Activated naive CD4-positive, alpha-beta T cell (primary cell): Measurements from ENCODE around the gene CCT2.

ENCODE experiments used
- DNase-seq, 4 experiments: peaks; one replicate each; lab custom pipeline; 2025; lab: John Stamatoyannopoulos, UW

Gene CCT2

GRCh38 chr12:69642531-69642930, 57.3 kb downstream of the CCT2 start:
- DNase-seq = no peak

- DNase-seq = no peak
Measured at GRCh38 chr12:69644511-69644910, 59.3 kb downstream of the CCT2 start.

GRCh38 chr12:69645031-69645430, 59.8 kb downstream of the CCT2 start:
- DNase-seq = no peak

- no peak for DNase-seq
Measured at GRCh38 chr12:69647178-69647577, 61.9 kb downstream of the CCT2 start.

GRCh38 chr12:69648476-69648875, 63.2 kb downstream of the CCT2 start:
- DNase-seq = no peak

- no peak for DNase-seq
Measured at GRCh38 chr12:69649529-69649928, 64.3 kb downstream of the CCT2 start.
